GM23248 (cell line): ENCODE measurements around the gene YES1.

ENCODE experiments used
- EZH2 ChIP-seq: fragments of 200-600 bp; sonication (generic); IDR thresholded peaks from 2 replicates; pipeline ENCODE4 v1.6.1; 2018; ENCODE audit warnings: antibody characterized with exemption, mild to moderate bottlenecking; ENCODE audit not compliant: insufficient read depth, poor library complexity, severe bottlenecking
- EZH2phosphoT487 ChIP-seq: fragments of 200-600 bp; sonication (generic); IDR thresholded peaks from 2 replicates; pipeline ENCODE4 v1.6.1; 2018; ENCODE audit warnings: antibody characterized with exemption, moderate library complexity, mild to moderate bottlenecking, low read depth; ENCODE audit not compliant: insufficient read depth

DNA sequence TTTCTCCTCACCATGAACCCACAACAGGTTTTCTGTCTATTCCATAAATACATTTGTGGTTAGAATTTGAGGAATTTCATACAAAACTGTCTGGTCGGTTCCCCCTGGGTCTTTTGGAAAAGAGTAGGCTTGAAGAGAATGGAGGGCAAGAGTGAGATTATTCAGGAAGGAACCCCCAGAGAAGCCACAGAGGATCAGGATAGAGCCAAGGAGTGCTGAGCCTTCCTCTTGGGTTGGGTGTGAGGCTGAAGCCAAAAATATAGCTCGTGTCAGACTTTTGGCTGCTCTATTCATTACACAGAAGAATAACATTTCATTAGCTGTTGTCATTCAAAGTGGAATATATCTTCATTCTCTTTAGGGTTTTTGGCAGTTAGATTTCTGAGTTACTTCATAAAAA lies 45.9 kb upstream of the YES1 start:
- no peak for TF ChIP-seq EZH2phosphoT487
- TF ChIP-seq EZH2 = no peak
